GM12878 (cell line): ENCODE measurements around the gene HBB. TPM values are rescaled to one million over a fixed set of nuclear protein-coding genes. Genes with fewer than 3 reads are reported as not detected.

Source experiments
- ATAC-seq: fragments of 200-7000 bp; cut with Tn5 transposase; 3 replicates; pipeline ENCODE4 v1.9.1; 2020; ENCODE audit warnings: mild to moderate bottlenecking, moderate library complexity
- BruUV-seq: library from RNA; stranded (reverse); fragments of 400-500 nt; replicated peaks from 2 replicates; lab custom pipeline; 2021; lab: Mats Ljungman, UMichigan
- CTCF ChIA-PET: fragments of 300-600 bp; sonication (Branson Sonifier 250); formaldehyde crosslinking; extraction: SDS; loops from one replicate; lab custom pipeline; 2021; ENCODE audit warnings: inconsistent platforms; lab: Yijun Ruan, JAX
- POLR2A ChIA-PET: fragments of 350-600 bp; formaldehyde crosslinking; extraction: SDS; loops from one replicate; lab custom pipeline; 2021; ENCODE audit warnings: inconsistent platforms; lab: Charles Lee
- RAD21 ChIA-PET: fragments of 300-600 bp; sonication (Branson Sonifier 250); formaldehyde crosslinking; loops from one replicate; lab custom pipeline; 2023; ENCODE audit warnings: antibody characterized with exemption; ENCODE audit not compliant: unreplicated experiment; lab: Charles Lee
- SMC1A ChIA-PET: fragments of 300-600 bp; sonication (Branson Sonifier 250); formaldehyde crosslinking; loops from one replicate; lab custom pipeline; 2023; ENCODE audit not compliant: unreplicated experiment, uncharacterized antibody; lab: Charles Lee
- DNase-seq: peaks from one replicate; pipeline ENCODE4 v3.0.0-alpha.2; 2011; ENCODE audit warnings: low read depth, low spot score
- FAIRE-seq: peaks from 3 replicates; lab custom pipeline; 2011; peaks lifted over from hg19 to GRCh38; lab: Jason Lieb, UNC
- H2AFZ ChIP-seq: 2 replicates; pipeline ENCODE4 v1.6.0; 2011; ENCODE audit warnings: low read depth, low read length, control low read depth; ENCODE audit not compliant: control insufficient read depth
- H3K27ac ChIP-seq: 2 replicates; pipeline ENCODE4 v1.5.1; 2011; ENCODE audit warnings: control low read depth; ENCODE audit not compliant: control insufficient read depth, insufficient read depth
- H3K27me3 ChIP-seq, 2 experiments: replicated peaks in 1 of 2; 2 replicates each; pipeline versions ENCODE4 v1.6.0 to v1.6.1; 2011; ENCODE audit warnings: low read length in 1 of 2; ENCODE audit not compliant: control insufficient read depth in 2 of 2, insufficient read depth in 2 of 2
- H3K36me3 ChIP-seq, 2 experiments: 2 replicates each; pipeline ENCODE4 v1.5.1; 2011; ENCODE audit warnings: low read length in 1 of 2; ENCODE audit not compliant: control insufficient read depth in 2 of 2, insufficient read depth in 2 of 2
- H3K4me1 ChIP-seq: 2 replicates; pipeline ENCODE4 v1.6.1; 2011; ENCODE audit warnings: mild to moderate bottlenecking, low read length, moderate library complexity, mixed read lengths; ENCODE audit not compliant: control insufficient read depth, insufficient read depth
- H3K4me2 ChIP-seq: 2 replicates; pipeline ENCODE4 v1.6.0; 2011; ENCODE audit warnings: control low read depth; ENCODE audit not compliant: control insufficient read depth, insufficient read depth
- H3K4me3 ChIP-seq: fragments of 200-600 bp; sonication (generic); 2 replicates; pipeline ENCODE4 v1.5.1; 2016
- H3K79me2 ChIP-seq: 2 replicates; pipeline ENCODE4 v1.6.0; 2011; ENCODE audit warnings: low read length; ENCODE audit not compliant: control insufficient read depth, insufficient read depth
- H3K9ac ChIP-seq: 2 replicates; pipeline ENCODE4 v1.8.0; 2011; ENCODE audit warnings: low read length, control low read depth, mixed read lengths; ENCODE audit not compliant: control insufficient read depth, insufficient read depth
- H3K9me3 ChIP-seq: replicated peaks from 3 replicates; pipeline ENCODE4 v1.5.1; 2011; ENCODE audit warnings: mild to moderate bottlenecking, low read length; ENCODE audit not compliant: control insufficient read depth, insufficient read depth
- H4K20me1 ChIP-seq: 2 replicates; pipeline ENCODE4 v1.6.0; 2011; ENCODE audit not compliant: control insufficient read depth, insufficient read depth
- BACH1 ChIP-seq: fragments of 450-650 bp; IDR thresholded peaks from 2 replicates; pipeline ENCODE4 v1.6.1; 2017; ENCODE audit warnings: mild to moderate bottlenecking, borderline replicate concordance
- HDAC6 ChIP-seq: fragments of 200-600 bp; sonication (generic); IDR thresholded peaks from one replicate; pipeline ENCODE4 v1.8.0; 2017; ENCODE audit warnings: antibody characterized with exemption; ENCODE audit not compliant: unreplicated experiment
- ZBTB40 ChIP-seq: fragments of 450-650 bp; IDR thresholded peaks from 2 replicates; pipeline ENCODE4 v1.6.1; 2016; ENCODE audit warnings: mild to moderate bottlenecking, moderate library complexity, borderline replicate concordance
- WGBS: methylation state at CpG from one replicate; pipeline ENCODE4 v1.1.6; 2016; ENCODE audit warnings: low lambda C conversion rate; ENCODE audit not compliant: insufficient replicate concordance, insufficient coverage; ENCODE audit errors: missing lambda C conversion rate; 5-methylcytosine and 5-hydroxymethylcytosine counted together
- in situ Hi-C: fragments of 300-500 bp; cut with MboI; formaldehyde crosslinking; loops from 9 replicates; pipeline ENCODE4 v1.14.3; 2018; ENCODE audit warnings: mixed read lengths
- intact Hi-C: fragments of 100-400 bp; cut with micrococcal nuclease; formaldehyde crosslinking; loops from one replicate; pipeline ENCODE4 v1.14.2; 2022; ENCODE audit not compliant: unreplicated experiment
- polyA plus RNA-seq, 11 experiments: library from polyadenylated mRNA; depleted of rRNA in 4 of 11; unstranded in 6 of 11; stranded (reverse) in 5 of 11; fragments of >200 nt; fragmentation: Nextera tagmentation in 4 of 11; fragmentation: Illumina TruSeq in 1 of 11; extraction: Ambion mirVana in 4 of 11; extraction: Trizol in 1 of 11; gene quantifications; 1 replicate in 1 of 11; 2 replicates in 10 of 11; pipeline versions ENCODE4 v1.2.1 to v1.2.3, GENCODE V29; 2011 to 2016; ENCODE audit warnings: inconsistent platforms in 2 of 11, missing spikeins in 2 of 11, low read depth in 1 of 11
- total RNA-seq, 4 experiments: library from RNA; depleted of rRNA in 3 of 4; stranded (reverse); fragments of >200 nt in 3 of 4; fragmentation: Illumina TruSeq in 1 of 4; extraction: Trizol in 1 of 4; gene quantifications; 2 replicates each; pipeline versions ENCODE4 v1.2.1 to v1.2.3, GENCODE V29; 2013 to 2021

Gene HBB
- total and polyA plus RNA-seq, 10 of the 15 experiments (the other 5 are each of a cell fraction or from before 2014, with no cell fraction given): 0.36 TPM; not detected in 9

GRCh38 chr11:5252919-5253265 is 26.0 kb upstream of the HBB start:
- H3K79me2 ChIP-seq: no peaks in the 10 kb centered on the region
- no peak overlapping the region for H3K4me2 ChIP-seq
- H3K9me3 ChIP-seq: no peaks in the 10 kb centered on the region
- no peaks in the 10 kb centered on the region for H3K27me3 ChIP-seq
- no TSS peak for BruUV-seq
- H3K27ac ChIP-seq: no peak overlapping the region
- WGBS: 0% methylated on average over 1 of the region's 1 CpG
- H2AFZ ChIP-seq: no peak overlapping the region
- ChIA-PET SMC1A (no interaction called here), CTCF (no interaction called here)
- H4K20me1 ChIP-seq: no peaks in the 10 kb centered on the region
- intact Hi-C loops: no loop called here
- in situ Hi-C loops: no loop called here
- no peak overlapping the region for H3K9ac ChIP-seq
- TF ChIP-seq BACH1 (no peak), ZBTB40 (no peak), HDAC6 (no peak)
- TF ChIP-seq, all 136 proteins: peak for 0
- FAIRE-seq (no peak), DNase-seq (no peak), ATAC-seq (no peak)
- Histone ChIP-seq H3K36me3 (no peaks in the 10 kb centered on the region), H3K4me1 (no peaks in the 10 kb centered on the region), H3K4me3 (no peak overlapping the region)
- RAD21 ChIA-PET: no interaction called here
- POLR2A ChIA-PET: no interaction called here
